ENCODE measurements around the gene ARSB.

Gene ARSB

GRCh38 chr5:78985116-78985724, at the start of gene ARSB:
TSS of gene ARSB (minus strand) at chr5:78985310. CDS start at chr5:78985248, 62 bp downstream.
- Mint-ChIP-seq H3K4me1 (peaks cover 23% of the 10 kb centered on the region), H3K9me3 (no peaks in the 10 kb centered on the region), H3K4me3 (peak within 1 kb of the TSS; percentile 86), H3K36me3 (ENCODE audit: insufficient read depth) (peaks cover 9% of the 10 kb centered on the region), H3K27ac (ENCODE audit: low read depth) (peak within 1 kb of the TSS; percentile 92), H3K27me3 (no peaks in the 10 kb centered on the region)
- ATAC-seq (replicated peaks; ENCODE audit: extremely low read depth, poor library complexity, severe bottlenecking): peak; percentile 38
- DNase-seq (ENCODE audit: low spot score in 2 of 2): peak in 1 of 2 donors; percentile 25

GRCh38 chr5:79032782-79033181, 47.7 kb upstream of the ARSB start:
- Mint-ChIP-seq H3K9me3 (no peaks in the 10 kb centered on the region), H3K4me3 (no peak overlapping the region), H3K4me1 (no peaks in the 10 kb centered on the region), H3K27me3 (peaks cover under 1% of the 10 kb centered on the region), H3K27ac (ENCODE audit: low read depth) (no peak overlapping the region), H3K36me3 (ENCODE audit: insufficient read depth) (no peaks in the 10 kb centered on the region)
- DNase-seq (ENCODE audit: low spot score in 2 of 2) (no peak), ATAC-seq (replicated peaks; ENCODE audit: extremely low read depth, poor library complexity, severe bottlenecking) (no peak)

- Mint-ChIP-seq H3K9me3 (no peaks in the 10 kb centered on the region), H3K4me3 (no peak overlapping the region)
Observed at GRCh38 chr5:79032031-79032695, 47.1 kb upstream of the ARSB start.

GRCh38 chr5:79031485-79031867, 46.4 kb upstream of the ARSB start:
- DNase-seq (ENCODE audit: low spot score in 2 of 2) (no peak), ATAC-seq (replicated peaks; ENCODE audit: extremely low read depth, poor library complexity, severe bottlenecking) (no peak)
- Mint-ChIP-seq H3K36me3 (ENCODE audit: insufficient read depth) (no peaks in the 10 kb centered on the region), H3K9me3 (no peaks in the 10 kb centered on the region), H3K4me3 (no peak overlapping the region), H3K4me1 (no peaks in the 10 kb centered on the region), H3K27ac (ENCODE audit: low read depth) (no peak overlapping the region), H3K27me3 (peaks cover 14% of the 10 kb centered on the region)

More at GRCh38 chr5:79032031-79032695, 47.1 kb upstream of the ARSB start:
- no peaks in the 10 kb centered on the region for H3K4me1 Mint-ChIP-seq
- no peak for DNase-seq (ENCODE audit: low spot score in 2 of 2)
- no peaks in the 10 kb centered on the region for H3K36me3 Mint-ChIP-seq (ENCODE audit: insufficient read depth)
- ATAC-seq (replicated peaks; ENCODE audit: extremely low read depth, poor library complexity, severe bottlenecking): no peak
- H3K27me3 Mint-ChIP-seq: peaks cover 7% of the 10 kb centered on the region
- H3K27ac Mint-ChIP-seq (ENCODE audit: low read depth): no peak overlapping the region

GRCh38 chr5:79030663-79031484, 45.8 kb upstream of the ARSB start:
- Mint-ChIP-seq H3K27me3 (peaks cover 20% of the 10 kb centered on the region), H3K9me3 (no peaks in the 10 kb centered on the region), H3K36me3 (ENCODE audit: insufficient read depth) (no peaks in the 10 kb centered on the region), H3K4me1 (no peaks in the 10 kb centered on the region), H3K4me3 (no peak overlapping the region), H3K27ac (ENCODE audit: low read depth) (no peak overlapping the region)
- DNase-seq (ENCODE audit: low spot score in 2 of 2) (no peak), ATAC-seq (replicated peaks; ENCODE audit: extremely low read depth, poor library complexity, severe bottlenecking) (no peak)

- Mint-ChIP-seq H3K9me3 (no peaks in the 10 kb centered on the region), H3K4me3 (no peak overlapping the region), H3K27me3 (peaks cover 78% of the 10 kb centered on the region), H3K4me1 (peaks cover 17% of the 10 kb centered on the region), H3K36me3 (ENCODE audit: insufficient read depth) (no peaks in the 10 kb centered on the region), H3K27ac (ENCODE audit: low read depth) (no peak overlapping the region)
- DNase-seq (ENCODE audit: low spot score in 2 of 2) (peak in 1 of 2 donors; percentile 30), ATAC-seq (replicated peaks; ENCODE audit: extremely low read depth, poor library complexity, severe bottlenecking) (no peak)
Observed at GRCh38 chr5:79025054-79025472, 40.0 kb upstream of the ARSB start.

- Mint-ChIP-seq H3K9me3 (no peaks in the 10 kb centered on the region), H3K4me3 (no peak overlapping the region), H3K27me3 (peaks cover 89% of the 10 kb centered on the region), H3K27ac (ENCODE audit: low read depth) (no peak overlapping the region), H3K36me3 (ENCODE audit: insufficient read depth) (no peaks in the 10 kb centered on the region), H3K4me1 (peaks cover 17% of the 10 kb centered on the region)
- DNase-seq (ENCODE audit: low spot score in 2 of 2) (no peak), ATAC-seq (replicated peaks; ENCODE audit: extremely low read depth, poor library complexity, severe bottlenecking) (no peak)
Observed at GRCh38 chr5:79023947-79024346, 38.8 kb upstream of the ARSB start.

GRCh38 chr5:79023348-79023747, 38.2 kb upstream of the ARSB start:
- H3K4me1 Mint-ChIP-seq: peaks cover 17% of the 10 kb centered on the region
- no peaks in the 10 kb centered on the region for H3K36me3 Mint-ChIP-seq (ENCODE audit: insufficient read depth)
- H3K4me3 Mint-ChIP-seq: no peak overlapping the region
- DNase-seq (ENCODE audit: low spot score in 2 of 2) (no peak), ATAC-seq (replicated peaks; ENCODE audit: extremely low read depth, poor library complexity, severe bottlenecking) (no peak)
- H3K27me3 Mint-ChIP-seq: peaks cover 95% of the 10 kb centered on the region
- no peak overlapping the region for H3K27ac Mint-ChIP-seq (ENCODE audit: low read depth)
- no peaks in the 10 kb centered on the region for H3K9me3 Mint-ChIP-seq

- no peaks in the 10 kb centered on the region for H3K9me3 Mint-ChIP-seq
- no peak for ATAC-seq (replicated peaks; ENCODE audit: extremely low read depth, poor library complexity, severe bottlenecking)
- H3K27me3 Mint-ChIP-seq: peaks cover 100% of the 10 kb centered on the region
- H3K4me1 Mint-ChIP-seq: peaks cover 17% of the 10 kb centered on the region
- H3K27ac Mint-ChIP-seq (ENCODE audit: low read depth): no peak overlapping the region
- H3K36me3 Mint-ChIP-seq (ENCODE audit: insufficient read depth): no peaks in the 10 kb centered on the region
- DNase-seq (ENCODE audit: low spot score in 2 of 2): no peak
- no peak overlapping the region for H3K4me3 Mint-ChIP-seq
Observed at GRCh38 chr5:79022771-79023170, 37.7 kb upstream of the ARSB start.

GRCh38 chr5:79021753-79022152, 36.6 kb upstream of the ARSB start:
- ATAC-seq (replicated peaks; ENCODE audit: extremely low read depth, poor library complexity, severe bottlenecking) (no peak), DNase-seq (ENCODE audit: low spot score in 2 of 2) (no peak)
- Mint-ChIP-seq H3K9me3 (no peaks in the 10 kb centered on the region), H3K27ac (ENCODE audit: low read depth) (no peak overlapping the region), H3K36me3 (ENCODE audit: insufficient read depth) (no peaks in the 10 kb centered on the region), H3K4me3 (no peak overlapping the region), H3K27me3 (peaks cover 100% of the 10 kb centered on the region), H3K4me1 (peaks cover 17% of the 10 kb centered on the region)

- DNase-seq (ENCODE audit: low spot score in 2 of 2) (no peak), ATAC-seq (replicated peaks; ENCODE audit: extremely low read depth, poor library complexity, severe bottlenecking) (no peak)
- no peaks in the 10 kb centered on the region for H3K9me3 Mint-ChIP-seq
- H3K36me3 Mint-ChIP-seq (ENCODE audit: insufficient read depth): no peaks in the 10 kb centered on the region
- no peak overlapping the region for H3K27ac Mint-ChIP-seq (ENCODE audit: low read depth)
- H3K4me3 Mint-ChIP-seq: no peak overlapping the region
- peaks cover 17% of the 10 kb centered on the region for H3K4me1 Mint-ChIP-seq
- H3K27me3 Mint-ChIP-seq: peaks cover 100% of the 10 kb centered on the region
Observed at GRCh38 chr5:79020861-79021561, 35.9 kb upstream of the ARSB start.

- no peak for ATAC-seq (replicated peaks; ENCODE audit: extremely low read depth, poor library complexity, severe bottlenecking)
Observed at GRCh38 chr5:79014631-79015030, 29.5 kb upstream of the ARSB start.

More at GRCh38 chr5:79014631-79015030, 29.5 kb upstream of the ARSB start:
- no peak for DNase-seq (ENCODE audit: low spot score in 2 of 2)
- Mint-ChIP-seq H3K9me3 (peaks cover 9% of the 10 kb centered on the region), H3K36me3 (ENCODE audit: insufficient read depth) (no peaks in the 10 kb centered on the region), H3K27ac (ENCODE audit: low read depth) (no peak overlapping the region), H3K27me3 (peaks cover 53% of the 10 kb centered on the region), H3K4me1 (no peaks in the 10 kb centered on the region), H3K4me3 (no peak overlapping the region)

Data from central memory CD8-positive, alpha-beta T cell (primary cell).